Small intestine (tissue), 16 donors: ENCODE measurements around the gene TMEM79. TPM values are rescaled to one million over a fixed set of nuclear protein-coding genes. Genes with fewer than 3 reads are reported as not detected.

Experiments used
- DNase-seq, 2 donors: peaks; one replicate each; pipeline versions ENCODE4 v3.0.0 to v3.0.0-alpha.2; 2013
- FAIRE-seq: peaks from 2 replicates; lab custom pipeline; 2012; peaks lifted over from hg19 to GRCh38; lab: Jason Lieb, UNC
- H3K27ac ChIP-seq, 3 donors: one replicate each; pipeline ENCODE4 v1.5.1; 2013; ENCODE audit warnings: low read length in 2 of 3, mild to moderate bottlenecking in 2 of 3, control low read depth in 1 of 3, inconsistent platforms in 1 of 3, low read depth in 1 of 3, moderate library complexity in 1 of 3
- H3K27me3 ChIP-seq, 3 donors: one replicate each; pipeline ENCODE4 v1.6.1; 2013; ENCODE audit warnings: low read length in 3 of 3, inconsistent platforms in 1 of 3; ENCODE audit not compliant: control insufficient read depth in 3 of 3, insufficient read depth in 3 of 3
- H3K36me3 ChIP-seq, 3 donors: one replicate each; pipeline ENCODE4 v1.6.1; 2013; ENCODE audit warnings: low read length in 3 of 3, inconsistent platforms in 1 of 3, low read depth in 1 of 3, mild to moderate bottlenecking in 1 of 3, moderate library complexity in 1 of 3; ENCODE audit not compliant: control insufficient read depth in 3 of 3, insufficient read depth in 2 of 3
- H3K4me1 ChIP-seq, 3 donors: one replicate each; pipeline ENCODE4 v1.6.1; 2013; ENCODE audit warnings: low read length in 2 of 3, inconsistent platforms in 1 of 3, low read depth in 1 of 3, mild to moderate bottlenecking in 1 of 3, moderate library complexity in 1 of 3; ENCODE audit not compliant: control insufficient read depth in 3 of 3, insufficient read depth in 2 of 3
- H3K4me3 ChIP-seq, 3 donors: one replicate each; pipeline ENCODE4 v1.5.1; 2013; ENCODE audit warnings: low read length in 3 of 3, control low read depth in 1 of 3, inconsistent platforms in 1 of 3, low read depth in 1 of 3, mild to moderate bottlenecking in 1 of 3, moderate library complexity in 1 of 3
- H3K9me3 ChIP-seq, 2 donors: one replicate each; pipeline ENCODE4 v1.6.1; 2013; ENCODE audit warnings: low read depth in 1 of 2, low read length in 1 of 2; ENCODE audit not compliant: control insufficient read depth in 2 of 2, insufficient read depth in 1 of 2
- WGBS, 3 donors: extraction: QIAGEN DNeasy Blood & Tissue Kit; methylation state at CpG; one replicate each; pipeline ENCODE4 v1.1.7; 2013; 5-methylcytosine and 5-hydroxymethylcytosine counted together
- long read RNA-seq, 10 donors: transcript quantifications; one replicate each; lab custom pipeline, GENCODE V29; 2026
- polyA plus RNA-seq, 4 donors: library from polyadenylated mRNA; stranded (reverse) in 3 of 4; unstranded in 1 of 4; fragments of 200-250 nt in 3 of 4; fragments of 120-200 nt in 1 of 4; gene quantifications; one replicate each; pipeline versions ENCODE4 v1.2.1 to v1.2.3, GENCODE V29; 2013
- donor health status: healthy with polysubstance abuse.
- donor health status: control.
- donor health status: control.
- donor health status: Bipolar disorder and iron deficiency.
- donor health status: healthy.

The TMEM79 gene, protein sequence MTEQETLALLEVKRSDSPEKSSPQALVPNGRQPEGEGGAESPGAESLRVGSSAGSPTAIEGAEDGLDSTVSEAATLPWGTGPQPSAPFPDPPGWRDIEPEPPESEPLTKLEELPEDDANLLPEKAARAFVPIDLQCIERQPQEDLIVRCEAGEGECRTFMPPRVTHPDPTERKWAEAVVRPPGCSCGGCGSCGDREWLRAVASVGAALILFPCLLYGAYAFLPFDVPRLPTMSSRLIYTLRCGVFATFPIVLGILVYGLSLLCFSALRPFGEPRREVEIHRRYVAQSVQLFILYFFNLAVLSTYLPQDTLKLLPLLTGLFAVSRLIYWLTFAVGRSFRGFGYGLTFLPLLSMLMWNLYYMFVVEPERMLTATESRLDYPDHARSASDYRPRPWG
- 1 to 10 TPM; 2.2 to 8.3 (median 4.6) TPM for polyA plus RNA-seq
- long read RNA-seq, donor 1 = 0 reads
- long read RNA-seq, donor 2 = 0 reads
- long read RNA-seq, donor 3, partial matches to known transcripts = 60 of 84 reads
- long read RNA-seq, donor 3, other reads (novel, unspliced or antisense) = 24 of 84 reads
- long read RNA-seq, donor 4 = 0 reads
- long read RNA-seq, donor 5, partial matches to known transcripts = 43 of 61 reads
- long read RNA-seq, donor 5, other reads (novel, unspliced or antisense) = 18 of 61 reads
- long read RNA-seq, donor 6, partial matches to known transcripts = 116 of 117 reads
- long read RNA-seq, donor 6, other reads (novel, unspliced or antisense) = 0 of 117 reads
- long read RNA-seq, donor 7 = 0 reads
- long read RNA-seq, donor 8 = 0 reads
- long read RNA-seq, donor 9, partial matches to known transcripts = 10 of 10 reads
- long read RNA-seq, donor 9, other reads (novel, unspliced or antisense) = 0 of 10 reads
- long read RNA-seq, donor 10, partial matches to known transcripts = 0 of 1 reads
- long read RNA-seq, donor 10, other reads (novel, unspliced or antisense) = 0 of 1 reads

DNA sequence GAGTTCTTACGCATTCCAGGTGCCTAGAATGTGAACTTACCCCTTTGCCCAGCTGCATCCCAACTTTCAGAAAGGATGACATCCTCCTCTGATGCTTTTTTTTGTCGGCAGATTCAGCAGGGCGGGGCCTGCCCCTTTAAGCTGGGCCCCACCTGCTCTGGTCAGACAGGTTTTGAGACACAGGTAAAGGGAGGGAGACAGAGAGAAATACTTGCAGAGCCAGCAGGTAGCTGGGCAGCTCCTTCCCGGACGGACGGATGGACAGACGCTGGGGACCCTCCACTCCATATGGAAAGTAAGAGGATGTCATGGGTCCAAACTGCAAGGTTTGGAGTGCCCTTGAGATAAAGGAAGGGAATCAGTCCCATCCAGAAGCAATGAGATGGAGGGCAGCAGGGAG, at the start of gene TMEM79:
Gene TMEM79 (plus strand): TSS at position 214 of the 400 bp plus-strand sequence. CDS start 902 bp downstream, outside the sequence.
- FAIRE-seq = no peak
- Histone ChIP-seq H3K36me3 (peaks cover 0 to 31% (median 3%) of the 10 kb centered on the region in 3 donors), H3K4me1 (peaks cover 4 to 31% (median 5%) of the 10 kb centered on the region in 3 donors), H3K27ac (peak within 1 kb of the TSS; percentile 67 to 80 (median 69)), H3K27me3 (no peaks in the 10 kb centered on the region), H3K4me3 (peak within 1 kb of the TSS; percentile 32 to 89 (median 78)), H3K9me3 (no peaks in the 10 kb centered on the region)
- WGBS, 3 donors = 59 to 76% (median 66%) methylated on average over 7 of the region's 7 CpGs
- DNase-seq = peak in 1 of 2 donors; percentile 48

GRCh38 chr1:156236164-156236563, 48.0 kb upstream of the TMEM79 start:
- FAIRE-seq (no peak), DNase-seq (no peak)
- H3K9me3 ChIP-seq = no peaks in the 10 kb centered on the region
- H3K27me3 ChIP-seq = no peaks in the 10 kb centered on the region
- H3K27ac ChIP-seq = no peak overlapping the region
- H3K4me1 ChIP-seq = peaks cover 0 to 7% (median 0%) of the 10 kb centered on the region in 3 donors
- H3K4me3 ChIP-seq = no peak overlapping the region
- peaks cover 10 to 80% (median 16%) of the 10 kb centered on the region in 3 donors for H3K36me3 ChIP-seq
- 95 to 96% (median 96%) methylated on average over 11 to 12 of the region's 12 CpGs for WGBS, 3 donors

GRCh38 chr1:156238248-156238647, 45.9 kb upstream of the TMEM79 start:
- Histone ChIP-seq H3K27me3 (no peaks in the 10 kb centered on the region), H3K4me3 (no peak overlapping the region), H3K9me3 (no peaks in the 10 kb centered on the region), H3K36me3 (peaks cover 10 to 86% (median 16%) of the 10 kb centered on the region in 3 donors), H3K4me1 (peaks cover 0 to 4% (median 0%) of the 10 kb centered on the region in 3 donors), H3K27ac (no peak overlapping the region)
- DNase-seq = no peak
- FAIRE-seq = no peak
- 92 to 97% (median 95%) methylated on average over 5 of the region's 5 CpGs for WGBS, 3 donors

- Histone ChIP-seq H3K27ac (no peak overlapping the region), H3K36me3 (peaks cover 10 to 70% (median 10%) of the 10 kb centered on the region in 3 donors), H3K9me3 (no peaks in the 10 kb centered on the region), H3K4me1 (peaks cover 0 to 7% (median 0%) of the 10 kb centered on the region in 3 donors), H3K4me3 (no peak overlapping the region), H3K27me3 (peaks cover 0 to 15% (median 6%) of the 10 kb centered on the region in 3 donors)
- no peak for DNase-seq
- WGBS, 3 donors = 59 to 70% (median 61%) methylated on average over 14 to 15 of the region's 15 CpGs
- FAIRE-seq = no peak
Observed at GRCh38 chr1:156241311-156241811, 42.8 kb upstream of the TMEM79 start.

DNA sequence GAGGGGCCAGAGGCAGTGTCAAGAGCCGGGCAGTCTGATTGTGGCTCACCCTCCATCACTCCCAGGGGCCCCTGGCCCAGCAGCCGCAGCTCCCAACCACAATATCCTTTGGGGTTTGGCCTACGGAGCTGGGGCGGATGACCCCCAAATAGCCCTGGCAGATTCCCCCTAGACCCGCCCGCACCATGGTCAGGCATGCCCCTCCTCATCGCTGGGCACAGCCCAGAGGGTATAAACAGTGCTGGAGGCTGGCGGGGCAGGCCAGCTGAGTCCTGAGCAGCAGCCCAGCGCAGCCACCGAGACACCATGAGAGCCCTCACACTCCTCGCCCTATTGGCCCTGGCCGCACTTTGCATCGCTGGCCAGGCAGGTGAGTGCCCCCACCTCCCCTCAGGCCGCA, 42.2 kb upstream of the TMEM79 start, which contains the start of gene BGLAP:
Gene BGLAP (plus strand): TSS at position 259 of the 400 bp plus-strand sequence. CDS start 48 bp downstream, at position 307.
- DNase-seq = no peak
- FAIRE-seq = no peak
- WGBS, 3 donors = 77 to 88% (median 81%) methylated on average over 12 to 14 of the region's 14 CpGs

DNA sequence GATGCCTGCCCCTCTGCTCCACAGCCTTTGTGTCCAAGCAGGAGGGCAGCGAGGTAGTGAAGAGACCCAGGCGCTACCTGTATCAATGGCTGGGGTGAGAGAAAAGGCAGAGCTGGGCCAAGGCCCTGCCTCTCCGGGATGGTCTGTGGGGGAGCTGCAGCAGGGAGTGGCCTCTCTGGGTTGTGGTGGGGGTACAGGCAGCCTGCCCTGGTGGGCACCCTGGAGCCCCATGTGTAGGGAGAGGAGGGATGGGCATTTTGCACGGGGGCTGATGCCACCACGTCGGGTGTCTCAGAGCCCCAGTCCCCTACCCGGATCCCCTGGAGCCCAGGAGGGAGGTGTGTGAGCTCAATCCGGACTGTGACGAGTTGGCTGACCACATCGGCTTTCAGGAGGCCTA, 41.4 kb upstream of the TMEM79 start:
- no peaks in the 10 kb centered on the region for H3K9me3 ChIP-seq

More for the DNA sequence above, 42.2 kb upstream of the TMEM79 start, which contains the start of gene BGLAP:
- peaks cover 0 to 18% (median 6%) of the 10 kb centered on the region in 3 donors for H3K27me3 ChIP-seq
- peaks cover 5 to 66% (median 9%) of the 10 kb centered on the region in 3 donors for H3K36me3 ChIP-seq
- H3K4me1 ChIP-seq = peaks cover 0 to 7% (median 0%) of the 10 kb centered on the region in 3 donors
- no peak within 1 kb of the TSS for H3K27ac ChIP-seq
- no peaks in the 10 kb centered on the region for H3K9me3 ChIP-seq
- H3K4me3 ChIP-seq = no peak within 1 kb of the TSS

DNA sequence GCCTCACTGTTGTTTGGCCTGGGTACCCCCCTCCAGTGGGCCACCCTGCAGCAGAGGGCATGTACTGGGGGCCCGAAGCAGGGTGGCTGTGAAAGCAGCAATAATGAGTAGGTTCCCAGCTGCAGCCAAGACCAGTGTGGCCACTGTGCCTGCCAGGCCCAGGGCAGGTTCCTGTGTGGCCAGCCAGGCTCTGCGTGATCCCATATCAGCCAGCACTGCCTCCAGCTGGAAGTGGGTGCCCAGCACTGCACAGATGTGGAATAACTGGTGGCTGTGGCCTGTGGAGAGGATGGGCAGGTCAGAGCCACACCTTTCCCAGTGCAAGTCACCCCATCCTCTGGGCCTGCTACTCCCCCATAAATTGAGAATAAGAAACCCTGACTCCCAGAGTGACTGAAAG, 40.0 kb upstream of the TMEM79 start:
- Histone ChIP-seq H3K36me3 (peaks cover 0 to 61% (median 11%) of the 10 kb centered on the region in 3 donors), H3K4me3 (no peak overlapping the region), H3K27ac (no peak overlapping the region), H3K4me1 (peaks cover 0 to 7% (median 0%) of the 10 kb centered on the region in 3 donors), H3K27me3 (peaks cover 0 to 18% (median 6%) of the 10 kb centered on the region in 3 donors), H3K9me3 (no peaks in the 10 kb centered on the region)
- no peak for DNase-seq
- no peak for FAIRE-seq
- 71 to 95% (median 72%) methylated on average over 2 of the region's 2 CpGs for WGBS, 3 donors

More for the DNA sequence above, 41.4 kb upstream of the TMEM79 start:
- Histone ChIP-seq H3K4me3 (no peak overlapping the region), H3K36me3 (peaks cover 4 to 63% (median 8%) of the 10 kb centered on the region in 3 donors), H3K27me3 (peaks cover 0 to 18% (median 6%) of the 10 kb centered on the region in 3 donors), H3K27ac (no peak overlapping the region), H3K4me1 (peaks cover 0 to 7% (median 0%) of the 10 kb centered on the region in 3 donors)
- FAIRE-seq (no peak), DNase-seq (no peak)
- WGBS, 3 donors = 78 to 86% (median 86%) methylated on average over 10 of the region's 10 CpGs
